WTC11 (cell line): ENCODE data around the gene TMIE. TPM values are rescaled to one million over a fixed set of nuclear protein-coding genes. Genes with fewer than 3 reads are reported as not detected.

Experiments
- ATAC-seq: fragments of 200-7000 bp; cut with Tn5 transposase; 2 replicates; pipeline ENCODE4 v1.10.0; 2021; ENCODE audit warnings: mild to moderate bottlenecking, moderate library complexity
- CTCF ChIA-PET: fragments of 300-600 bp; sonication (Branson Sonifier 250); formaldehyde crosslinking; loops from one replicate; lab custom pipeline; 2021; ENCODE audit warnings: antibody characterized with exemption; lab: Charles Lee
- POLR2A ChIA-PET: fragments of 350-600 bp; sonication (Branson Sonifier 250); formaldehyde crosslinking; loops from one replicate; lab custom pipeline; 2021; ENCODE audit warnings: antibody characterized with exemption; lab: Charles Lee
- DNase-seq: peaks from one replicate; pipeline ENCODE4 v3.0.0; 2021; ENCODE audit warnings: low spot score
- H3K27ac Mint-ChIP-seq: 2 replicates; pipeline ENCODE4 v1.8.0; 2021; ENCODE audit warnings: mixed read lengths
- H3K27me3 Mint-ChIP-seq: 2 replicates; pipeline ENCODE4 v1.8.0; 2021; ENCODE audit warnings: low read depth, mild to moderate bottlenecking, moderate library complexity, mixed read lengths
- H3K36me3 Mint-ChIP-seq: 2 replicates; pipeline ENCODE4 v1.8.0; 2021; ENCODE audit warnings: mixed read lengths
- H3K4me1 Mint-ChIP-seq: 2 replicates; pipeline ENCODE4 v1.8.0; 2022; ENCODE audit warnings: mixed read lengths
- H3K4me3 Mint-ChIP-seq: 2 replicates; pipeline ENCODE4 v1.8.0; 2021; ENCODE audit warnings: mild to moderate bottlenecking, moderate library complexity, mixed read lengths
- H3K9me3 Mint-ChIP-seq: 2 replicates; pipeline ENCODE4 v1.8.0; 2021; ENCODE audit warnings: mixed read lengths
- GRHL2 ChIP-seq: fragments of 250-450 bp; sonication (Bioruptor Pico); IDR thresholded peaks from 2 replicates; pipeline ENCODE4 v1.8.0; 2022; ENCODE audit warnings: mild to moderate bottlenecking, moderate library complexity; ENCODE audit not compliant: insufficient replicate concordance, severe bottlenecking
- JUN ChIP-seq: sonication (generic); formaldehyde crosslinking; IDR thresholded peaks from 2 replicates; pipeline ENCODE4 v1.8.0; 2023; ENCODE audit warnings: mild to moderate bottlenecking, missing genetic modification reagents
- MXD4 ChIP-seq: fragments of 250-450 bp; sonication (Bioruptor Pico); IDR thresholded peaks from 2 replicates; pipeline ENCODE4 v1.8.0; 2021; ENCODE audit warnings: mild to moderate bottlenecking, moderate library complexity, borderline replicate concordance
- MYBL2 ChIP-seq: sonication (generic); formaldehyde crosslinking; IDR thresholded peaks from 2 replicates; pipeline ENCODE4 v1.8.1; 2023; ENCODE audit warnings: mild to moderate bottlenecking, moderate library complexity, missing genetic modification reagents
- NR2C2 ChIP-seq: sonication (generic); formaldehyde crosslinking; IDR thresholded peaks from 2 replicates; pipeline ENCODE4 v1.8.0; 2022; ENCODE audit warnings: mild to moderate bottlenecking, missing genetic modification reagents
- RORB ChIP-seq: fragments of 250-450 bp; sonication (Bioruptor Pico); IDR thresholded peaks from 2 replicates; pipeline ENCODE4 v1.9.0; 2021; ENCODE audit warnings: mild to moderate bottlenecking
- SOX15 ChIP-seq: fragments of 250-450 bp; sonication (Bioruptor Pico); IDR thresholded peaks from 2 replicates; pipeline ENCODE4 v1.9.0; 2021; ENCODE audit warnings: mild to moderate bottlenecking
- SP1 ChIP-seq: sonication (generic); formaldehyde crosslinking; conservative IDR thresholded peaks from 2 replicates; pipeline ENCODE4 v1.8.1; 2022; ENCODE audit warnings: missing genetic modification reagents
- TEAD1 ChIP-seq: sonication (generic); formaldehyde crosslinking; IDR thresholded peaks from 2 replicates; pipeline ENCODE4 v1.8.0; 2022; ENCODE audit warnings: mild to moderate bottlenecking, missing genetic modification reagents
- ZNF121 ChIP-seq: sonication (generic); formaldehyde crosslinking; IDR thresholded peaks from 2 replicates; pipeline ENCODE4 v1.8.0; 2023; ENCODE audit warnings: missing genetic modification reagents
- ZNF219 ChIP-seq: sonication (generic); formaldehyde crosslinking; IDR thresholded peaks from 2 replicates; pipeline ENCODE4 v1.8.0; 2023; ENCODE audit warnings: missing genetic modification reagents, mild to moderate bottlenecking, borderline replicate concordance
- total RNA-seq: library from RNA; stranded (reverse); gene quantifications from 3 replicates; pipeline ENCODE4 v1.2.3, GENCODE V29; 2021
- TF ChIP-seq, protein P1 (sequence below): sonication (generic); formaldehyde crosslinking; IDR thresholded peaks from 2 replicates; pipeline ENCODE4 v1.8.0; 2023; ENCODE audit warnings: mild to moderate bottlenecking, missing genetic modification reagents
- TF ChIP-seq, protein P2 (sequence below): sonication (generic); formaldehyde crosslinking; IDR thresholded peaks from 2 replicates; pipeline ENCODE4 v1.8.1; 2022; ENCODE audit warnings: low read depth, missing genetic modification reagents, borderline replicate concordance
- TF ChIP-seq, protein P3 (sequence below): sonication (generic); formaldehyde crosslinking; IDR thresholded peaks from 2 replicates; pipeline ENCODE4 v1.8.1; 2023; ENCODE audit warnings: mild to moderate bottlenecking, missing genetic modification reagents, moderate library complexity
- TF ChIP-seq, protein P4 (sequence below): fragments of 250-450 bp; sonication (Bioruptor Pico); IDR thresholded peaks from 2 replicates; pipeline ENCODE4 v1.9.0; 2021; ENCODE audit warnings: mild to moderate bottlenecking
- TF ChIP-seq, protein P5 (sequence below): sonication (generic); formaldehyde crosslinking; IDR thresholded peaks from 2 replicates; pipeline ENCODE4 v1.8.1; 2023; ENCODE audit warnings: mild to moderate bottlenecking, missing genetic modification reagents, borderline replicate concordance
- TF ChIP-seq, protein P6 (sequence below): sonication (generic); formaldehyde crosslinking; IDR thresholded peaks from 2 replicates; pipeline ENCODE4 v1.8.0; 2023; ENCODE audit warnings: missing genetic modification reagents, mild to moderate bottlenecking, borderline replicate concordance
- TF ChIP-seq, protein P7 (sequence below): sonication (generic); formaldehyde crosslinking; IDR thresholded peaks from 2 replicates; pipeline ENCODE4 v1.8.1; 2023; ENCODE audit warnings: mild to moderate bottlenecking, moderate library complexity, missing genetic modification reagents

Gene TMIE
- total RNA-seq, 1 experiment from 2014 or later, result 0.57 TPM

DNA sequence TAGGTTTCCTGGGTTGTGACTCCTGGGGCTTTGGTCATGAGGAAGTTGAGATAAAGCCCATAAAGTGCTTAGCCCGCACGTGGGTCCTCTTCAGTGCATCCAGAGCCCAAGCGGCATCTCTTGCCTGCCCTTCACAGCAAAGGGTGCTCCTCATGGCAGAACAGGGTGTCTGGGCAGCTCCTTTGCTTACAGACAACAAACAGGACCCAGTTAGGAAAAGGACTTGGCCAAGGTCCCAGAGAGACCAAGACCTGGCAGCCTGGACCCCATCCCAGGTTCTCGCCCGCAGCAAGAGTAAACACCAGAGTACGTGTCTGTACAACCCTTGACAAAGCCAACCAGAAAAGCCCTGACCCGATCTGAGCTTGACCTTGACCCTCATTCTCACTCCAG is 34.7 kb upstream of the TMIE start (continued):
- TF ChIP-seq, protein P1, sequence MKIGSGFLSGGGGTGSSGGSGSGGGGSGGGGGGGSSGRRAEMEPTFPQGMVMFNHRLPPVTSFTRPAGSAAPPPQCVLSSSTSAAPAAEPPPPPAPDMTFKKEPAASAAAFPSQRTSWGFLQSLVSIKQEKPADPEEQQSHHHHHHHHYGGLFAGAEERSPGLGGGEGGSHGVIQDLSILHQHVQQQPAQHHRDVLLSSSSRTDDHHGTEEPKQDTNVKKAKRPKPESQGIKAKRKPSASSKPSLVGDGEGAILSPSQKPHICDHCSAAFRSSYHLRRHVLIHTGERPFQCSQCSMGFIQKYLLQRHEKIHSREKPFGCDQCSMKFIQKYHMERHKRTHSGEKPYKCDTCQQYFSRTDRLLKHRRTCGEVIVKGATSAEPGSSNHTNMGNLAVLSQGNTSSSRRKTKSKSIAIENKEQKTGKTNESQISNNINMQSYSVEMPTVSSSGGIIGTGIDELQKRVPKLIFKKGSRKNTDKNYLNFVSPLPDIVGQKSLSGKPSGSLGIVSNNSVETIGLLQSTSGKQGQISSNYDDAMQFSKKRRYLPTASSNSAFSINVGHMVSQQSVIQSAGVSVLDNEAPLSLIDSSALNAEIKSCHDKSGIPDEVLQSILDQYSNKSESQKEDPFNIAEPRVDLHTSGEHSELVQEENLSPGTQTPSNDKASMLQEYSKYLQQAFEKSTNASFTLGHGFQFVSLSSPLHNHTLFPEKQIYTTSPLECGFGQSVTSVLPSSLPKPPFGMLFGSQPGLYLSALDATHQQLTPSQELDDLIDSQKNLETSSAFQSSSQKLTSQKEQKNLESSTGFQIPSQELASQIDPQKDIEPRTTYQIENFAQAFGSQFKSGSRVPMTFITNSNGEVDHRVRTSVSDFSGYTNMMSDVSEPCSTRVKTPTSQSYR, result no peak
- no peak for TF ChIP-seq ZNF219 (CRISPR knock-in tag)

DNA sequence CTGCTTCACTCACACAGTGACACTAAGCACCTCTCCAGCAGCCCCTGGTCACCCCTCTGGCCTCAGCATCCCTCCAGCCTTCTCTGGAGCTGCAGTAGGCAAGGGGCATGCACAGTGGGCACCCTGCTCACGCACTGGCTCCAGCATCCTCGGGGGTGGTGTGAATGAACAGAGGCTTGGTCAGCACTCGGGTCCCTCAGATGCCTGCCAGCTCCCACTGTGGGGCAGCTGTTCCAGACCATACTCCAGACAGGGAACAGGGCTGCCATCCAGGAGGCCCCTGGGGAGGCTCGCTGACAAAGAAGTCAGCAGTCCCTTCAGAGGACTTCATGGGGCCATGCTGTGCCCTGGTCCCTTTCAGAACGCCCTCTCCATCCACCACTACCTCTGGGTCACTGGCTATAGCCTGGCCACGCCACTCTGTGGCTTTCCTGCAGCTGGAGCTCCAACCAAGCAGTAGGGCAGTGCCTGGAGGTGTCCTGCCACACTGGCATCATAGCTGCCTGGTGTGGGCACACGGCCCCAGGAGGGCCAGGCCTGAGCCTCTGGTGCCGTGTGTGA is 34.1 kb upstream of the TMIE start:
- no peak for ATAC-seq
- H3K9me3 Mint-ChIP-seq, result no peaks in the 10 kb centered on the region
- peak; percentile 7 for DNase-seq
- POLR2A ChIA-PET, result no interaction called here
- H3K27ac Mint-ChIP-seq, result no peak overlapping the region
- no peaks in the 10 kb centered on the region; the same call in 1 of the 2 replicates for H3K36me3 Mint-ChIP-seq
- H3K4me3 Mint-ChIP-seq, result no peak overlapping the region
- CTCF ChIA-PET, result interaction anchor here (0.6 kb wide), 1 partner anchor 17 kb away, joined by 3 read pairs; no protein-coding TSS in a partner anchor
- peaks cover 19% of the 10 kb centered on the region for H3K4me1 Mint-ChIP-seq
- H3K27me3 Mint-ChIP-seq, result no peaks in the 10 kb centered on the region; the same call in 1 of the 2 replicates
- TF ChIP-seq, protein P2, sequence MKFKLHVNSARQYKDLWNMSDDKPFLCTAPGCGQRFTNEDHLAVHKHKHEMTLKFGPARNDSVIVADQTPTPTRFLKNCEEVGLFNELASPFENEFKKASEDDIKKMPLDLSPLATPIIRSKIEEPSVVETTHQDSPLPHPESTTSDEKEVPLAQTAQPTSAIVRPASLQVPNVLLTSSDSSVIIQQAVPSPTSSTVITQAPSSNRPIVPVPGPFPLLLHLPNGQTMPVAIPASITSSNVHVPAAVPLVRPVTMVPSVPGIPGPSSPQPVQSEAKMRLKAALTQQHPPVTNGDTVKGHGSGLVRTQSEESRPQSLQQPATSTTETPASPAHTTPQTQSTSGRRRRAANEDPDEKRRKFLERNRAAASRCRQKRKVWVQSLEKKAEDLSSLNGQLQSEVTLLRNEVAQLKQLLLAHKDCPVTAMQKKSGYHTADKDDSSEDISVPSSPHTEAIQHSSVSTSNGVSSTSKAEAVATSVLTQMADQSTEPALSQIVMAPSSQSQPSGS, result no peak
- no peak for TF ChIP-seq SP1 (CRISPR knock-in tag)
- TF ChIP-seq NR2C2 (CRISPR knock-in tag), result no peak
- TF ChIP-seq, protein P3, sequence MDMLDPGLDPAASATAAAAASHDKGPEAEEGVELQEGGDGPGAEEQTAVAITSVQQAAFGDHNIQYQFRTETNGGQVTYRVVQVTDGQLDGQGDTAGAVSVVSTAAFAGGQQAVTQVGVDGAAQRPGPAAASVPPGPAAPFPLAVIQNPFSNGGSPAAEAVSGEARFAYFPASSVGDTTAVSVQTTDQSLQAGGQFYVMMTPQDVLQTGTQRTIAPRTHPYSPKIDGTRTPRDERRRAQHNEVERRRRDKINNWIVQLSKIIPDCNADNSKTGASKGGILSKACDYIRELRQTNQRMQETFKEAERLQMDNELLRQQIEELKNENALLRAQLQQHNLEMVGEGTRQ (CRISPR knock-in tag), result no peak
- TF ChIP-seq, protein P4, sequence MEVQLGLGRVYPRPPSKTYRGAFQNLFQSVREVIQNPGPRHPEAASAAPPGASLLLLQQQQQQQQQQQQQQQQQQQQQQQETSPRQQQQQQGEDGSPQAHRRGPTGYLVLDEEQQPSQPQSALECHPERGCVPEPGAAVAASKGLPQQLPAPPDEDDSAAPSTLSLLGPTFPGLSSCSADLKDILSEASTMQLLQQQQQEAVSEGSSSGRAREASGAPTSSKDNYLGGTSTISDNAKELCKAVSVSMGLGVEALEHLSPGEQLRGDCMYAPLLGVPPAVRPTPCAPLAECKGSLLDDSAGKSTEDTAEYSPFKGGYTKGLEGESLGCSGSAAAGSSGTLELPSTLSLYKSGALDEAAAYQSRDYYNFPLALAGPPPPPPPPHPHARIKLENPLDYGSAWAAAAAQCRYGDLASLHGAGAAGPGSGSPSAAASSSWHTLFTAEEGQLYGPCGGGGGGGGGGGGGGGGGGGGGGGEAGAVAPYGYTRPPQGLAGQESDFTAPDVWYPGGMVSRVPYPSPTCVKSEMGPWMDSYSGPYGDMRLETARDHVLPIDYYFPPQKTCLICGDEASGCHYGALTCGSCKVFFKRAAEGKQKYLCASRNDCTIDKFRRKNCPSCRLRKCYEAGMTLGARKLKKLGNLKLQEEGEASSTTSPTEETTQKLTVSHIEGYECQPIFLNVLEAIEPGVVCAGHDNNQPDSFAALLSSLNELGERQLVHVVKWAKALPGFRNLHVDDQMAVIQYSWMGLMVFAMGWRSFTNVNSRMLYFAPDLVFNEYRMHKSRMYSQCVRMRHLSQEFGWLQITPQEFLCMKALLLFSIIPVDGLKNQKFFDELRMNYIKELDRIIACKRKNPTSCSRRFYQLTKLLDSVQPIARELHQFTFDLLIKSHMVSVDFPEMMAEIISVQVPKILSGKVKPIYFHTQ (CRISPR knock-in tag), result no peak
- no peak for TF ChIP-seq JUN (CRISPR knock-in tag)
- no peak for TF ChIP-seq GRHL2 (CRISPR knock-in tag)
- TF ChIP-seq, protein P5, sequence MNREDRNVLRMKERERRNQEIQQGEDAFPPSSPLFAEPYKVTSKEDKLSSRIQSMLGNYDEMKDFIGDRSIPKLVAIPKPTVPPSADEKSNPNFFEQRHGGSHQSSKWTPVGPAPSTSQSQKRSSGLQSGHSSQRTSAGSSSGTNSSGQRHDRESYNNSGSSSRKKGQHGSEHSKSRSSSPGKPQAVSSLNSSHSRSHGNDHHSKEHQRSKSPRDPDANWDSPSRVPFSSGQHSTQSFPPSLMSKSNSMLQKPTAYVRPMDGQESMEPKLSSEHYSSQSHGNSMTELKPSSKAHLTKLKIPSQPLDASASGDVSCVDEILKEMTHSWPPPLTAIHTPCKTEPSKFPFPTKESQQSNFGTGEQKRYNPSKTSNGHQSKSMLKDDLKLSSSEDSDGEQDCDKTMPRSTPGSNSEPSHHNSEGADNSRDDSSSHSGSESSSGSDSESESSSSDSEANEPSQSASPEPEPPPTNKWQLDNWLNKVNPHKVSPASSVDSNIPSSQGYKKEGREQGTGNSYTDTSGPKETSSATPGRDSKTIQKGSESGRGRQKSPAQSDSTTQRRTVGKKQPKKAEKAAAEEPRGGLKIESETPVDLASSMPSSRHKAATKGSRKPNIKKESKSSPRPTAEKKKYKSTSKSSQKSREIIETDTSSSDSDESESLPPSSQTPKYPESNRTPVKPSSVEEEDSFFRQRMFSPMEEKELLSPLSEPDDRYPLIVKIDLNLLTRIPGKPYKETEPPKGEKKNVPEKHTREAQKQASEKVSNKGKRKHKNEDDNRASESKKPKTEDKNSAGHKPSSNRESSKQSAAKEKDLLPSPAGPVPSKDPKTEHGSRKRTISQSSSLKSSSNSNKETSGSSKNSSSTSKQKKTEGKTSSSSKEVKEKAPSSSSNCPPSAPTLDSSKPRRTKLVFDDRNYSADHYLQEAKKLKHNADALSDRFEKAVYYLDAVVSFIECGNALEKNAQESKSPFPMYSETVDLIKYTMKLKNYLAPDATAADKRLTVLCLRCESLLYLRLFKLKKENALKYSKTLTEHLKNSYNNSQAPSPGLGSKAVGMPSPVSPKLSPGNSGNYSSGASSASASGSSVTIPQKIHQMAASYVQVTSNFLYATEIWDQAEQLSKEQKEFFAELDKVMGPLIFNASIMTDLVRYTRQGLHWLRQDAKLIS (CRISPR knock-in tag), result no peak
- no peak for TF ChIP-seq MXD4
- no peak for TF ChIP-seq ZNF121 (CRISPR knock-in tag)
- no peak for TF ChIP-seq RORB (CRISPR knock-in tag)
- no peak for TF ChIP-seq TEAD1 (CRISPR knock-in tag)
- TF ChIP-seq, protein P6, sequence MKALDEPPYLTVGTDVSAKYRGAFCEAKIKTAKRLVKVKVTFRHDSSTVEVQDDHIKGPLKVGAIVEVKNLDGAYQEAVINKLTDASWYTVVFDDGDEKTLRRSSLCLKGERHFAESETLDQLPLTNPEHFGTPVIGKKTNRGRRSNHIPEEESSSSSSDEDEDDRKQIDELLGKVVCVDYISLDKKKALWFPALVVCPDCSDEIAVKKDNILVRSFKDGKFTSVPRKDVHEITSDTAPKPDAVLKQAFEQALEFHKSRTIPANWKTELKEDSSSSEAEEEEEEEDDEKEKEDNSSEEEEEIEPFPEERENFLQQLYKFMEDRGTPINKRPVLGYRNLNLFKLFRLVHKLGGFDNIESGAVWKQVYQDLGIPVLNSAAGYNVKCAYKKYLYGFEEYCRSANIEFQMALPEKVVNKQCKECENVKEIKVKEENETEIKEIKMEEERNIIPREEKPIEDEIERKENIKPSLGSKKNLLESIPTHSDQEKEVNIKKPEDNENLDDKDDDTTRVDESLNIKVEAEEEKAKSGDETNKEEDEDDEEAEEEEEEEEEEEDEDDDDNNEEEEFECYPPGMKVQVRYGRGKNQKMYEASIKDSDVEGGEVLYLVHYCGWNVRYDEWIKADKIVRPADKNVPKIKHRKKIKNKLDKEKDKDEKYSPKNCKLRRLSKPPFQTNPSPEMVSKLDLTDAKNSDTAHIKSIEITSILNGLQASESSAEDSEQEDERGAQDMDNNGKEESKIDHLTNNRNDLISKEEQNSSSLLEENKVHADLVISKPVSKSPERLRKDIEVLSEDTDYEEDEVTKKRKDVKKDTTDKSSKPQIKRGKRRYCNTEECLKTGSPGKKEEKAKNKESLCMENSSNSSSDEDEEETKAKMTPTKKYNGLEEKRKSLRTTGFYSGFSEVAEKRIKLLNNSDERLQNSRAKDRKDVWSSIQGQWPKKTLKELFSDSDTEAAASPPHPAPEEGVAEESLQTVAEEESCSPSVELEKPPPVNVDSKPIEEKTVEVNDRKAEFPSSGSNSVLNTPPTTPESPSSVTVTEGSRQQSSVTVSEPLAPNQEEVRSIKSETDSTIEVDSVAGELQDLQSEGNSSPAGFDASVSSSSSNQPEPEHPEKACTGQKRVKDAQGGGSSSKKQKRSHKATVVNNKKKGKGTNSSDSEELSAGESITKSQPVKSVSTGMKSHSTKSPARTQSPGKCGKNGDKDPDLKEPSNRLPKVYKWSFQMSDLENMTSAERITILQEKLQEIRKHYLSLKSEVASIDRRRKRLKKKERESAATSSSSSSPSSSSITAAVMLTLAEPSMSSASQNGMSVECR (CRISPR knock-in tag), result no peak
- TF ChIP-seq MYBL2 (CRISPR knock-in tag), result no peak
- TF ChIP-seq SOX15 (CRISPR knock-in tag), result no peak
- TF ChIP-seq, protein P7, sequence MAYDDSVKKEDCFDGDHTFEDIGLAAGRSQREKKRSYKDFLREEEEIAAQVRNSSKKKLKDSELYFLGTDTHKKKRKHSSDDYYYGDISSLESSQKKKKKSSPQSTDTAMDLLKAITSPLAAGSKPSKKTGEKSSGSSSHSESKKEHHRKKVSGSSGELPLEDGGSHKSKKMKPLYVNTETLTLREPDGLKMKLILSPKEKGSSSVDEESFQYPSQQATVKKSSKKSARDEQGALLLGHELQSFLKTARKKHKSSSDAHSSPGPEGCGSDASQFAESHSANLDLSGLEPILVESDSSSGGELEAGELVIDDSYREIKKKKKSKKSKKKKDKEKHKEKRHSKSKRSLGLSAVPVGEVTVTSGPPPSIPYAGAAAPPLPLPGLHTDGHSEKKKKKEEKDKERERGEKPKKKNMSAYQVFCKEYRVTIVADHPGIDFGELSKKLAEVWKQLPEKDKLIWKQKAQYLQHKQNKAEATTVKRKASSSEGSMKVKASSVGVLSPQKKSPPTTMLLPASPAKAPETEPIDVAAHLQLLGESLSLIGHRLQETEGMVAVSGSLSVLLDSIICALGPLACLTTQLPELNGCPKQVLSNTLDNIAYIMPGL (CRISPR knock-in tag), result no peak
